Endothelial cell of umbilical vein (primary cell): ENCODE data around the gene LAMC3. TPM values are rescaled to one million over a fixed set of nuclear protein-coding genes. Genes with fewer than 3 reads are reported as not detected.

Experiments
- BruUV-seq: library from RNA; stranded (reverse); fragments of 400-500 nt; replicated peaks from 2 replicates; lab custom pipeline; 2021; lab: Mats Ljungman, UMichigan
- CTCF ChIA-PET: fragments of 300-600, 350-600 bp; sonication (Branson Sonifier 250); formaldehyde crosslinking; loops from one replicate; lab custom pipeline; 2021; ENCODE audit warnings: antibody characterized with exemption, inconsistent platforms; lab: Charles Lee
- POLR2A ChIA-PET: fragments of 300-600, 350-600 bp; sonication (Branson Sonifier 250); formaldehyde crosslinking; loops from one replicate; lab custom pipeline; 2021; ENCODE audit warnings: antibody characterized with exemption, inconsistent platforms; lab: Charles Lee
- DNase-seq: peaks from one replicate; pipeline ENCODE4 v3.0.0-alpha.2; 2011; ENCODE audit warnings: low read depth, low spot score
- FAIRE-seq: peaks from 2 replicates; lab custom pipeline; 2011; peaks lifted over from hg19 to GRCh38; lab: Jason Lieb, UNC
- H2AFZ ChIP-seq: 2 replicates; pipeline ENCODE4 v1.6.0; 2012; ENCODE audit warnings: low read depth, low read length, control low read depth, inconsistent platforms
- H3K27ac ChIP-seq: 2 replicates; pipeline ENCODE4 v1.5.1; 2011; ENCODE audit warnings: low read depth, mild to moderate bottlenecking, control low read depth, low read length, moderate library complexity; ENCODE audit not compliant: insufficient read depth
- H3K27me3 ChIP-seq, 2 experiments: 2 replicates each; pipeline versions ENCODE4 v1.6.0 to v1.6.1; 2011; ENCODE audit warnings: low read length in 2 of 2, mixed read lengths in 1 of 2; ENCODE audit not compliant: control insufficient read depth in 2 of 2, insufficient read depth in 2 of 2
- H3K36me3 ChIP-seq, 2 experiments: 2 replicates in 1 of 2; 3 replicates in 1 of 2; pipeline ENCODE4 v1.5.1; 2011; ENCODE audit warnings: low read length in 2 of 2, mild to moderate bottlenecking in 1 of 2, moderate library complexity in 1 of 2; ENCODE audit not compliant: control insufficient read depth in 2 of 2, insufficient read depth in 2 of 2; ENCODE audit errors: extremely low read depth in 1 of 2
- H3K4me1 ChIP-seq: 3 replicates; pipeline ENCODE4 v1.5.1; 2011; ENCODE audit warnings: mild to moderate bottlenecking, low read length; ENCODE audit not compliant: control insufficient read depth, insufficient read depth; ENCODE audit errors: extremely low read depth
- H3K4me2 ChIP-seq: 2 replicates; pipeline ENCODE4 v1.6.1; 2011; ENCODE audit warnings: low read length, control low read depth, mixed read lengths; ENCODE audit not compliant: insufficient read depth
- H3K4me3 ChIP-seq, 3 experiments: fragments of 200-600 bp in 1 of 3; sonication (generic), shearing (Covaris generic) in 1 of 3; replicated peaks in 1 of 3; 2 replicates each; pipeline ENCODE4 v1.5.1; 2011 to 2016; ENCODE audit warnings: control low read depth in 3 of 3, low read length in 3 of 3, mild to moderate bottlenecking in 2 of 3, inconsistent platforms in 1 of 3, low read depth in 1 of 3, moderate library complexity in 1 of 3; ENCODE audit not compliant: insufficient read depth in 1 of 3
- H3K79me2 ChIP-seq: 2 replicates; pipeline ENCODE4 v1.6.0; 2012; ENCODE audit warnings: low read length, inconsistent platforms; ENCODE audit not compliant: control insufficient read depth, insufficient read depth
- H3K9ac ChIP-seq: replicated peaks from 2 replicates; pipeline ENCODE3; 2011; ENCODE audit warnings: low read length, control low read depth; ENCODE audit not compliant: insufficient read depth; ENCODE audit errors: extremely low read depth
- H3K9me1 ChIP-seq: replicated peaks from 3 replicates; pipeline ENCODE4 v1.6.0; 2011; ENCODE audit warnings: mild to moderate bottlenecking, low read length; ENCODE audit not compliant: control insufficient read depth, insufficient read depth; ENCODE audit errors: extremely low read depth
- H3K9me3 ChIP-seq: replicated peaks from 2 replicates; pipeline ENCODE4 v1.5.1; 2012; ENCODE audit warnings: low read length, inconsistent platforms; ENCODE audit not compliant: control insufficient read depth, insufficient read depth
- H4K20me1 ChIP-seq: replicated peaks from 2 replicates; pipeline ENCODE3; 2011; ENCODE audit warnings: mild to moderate bottlenecking, low read length; ENCODE audit not compliant: control insufficient read depth, insufficient read depth; ENCODE audit errors: extremely low read depth
- CTCF ChIP-seq, 2 donors: IDR thresholded peaks; 1 replicate in 1 of 2; 2 replicates in 1 of 2; pipeline ENCODE4 v1.5.1; 2011; ENCODE audit warnings: low read length in 2 of 2, mild to moderate bottlenecking in 2 of 2, moderate library complexity in 2 of 2, control low read depth in 1 of 2, inconsistent platforms in 1 of 2, low read depth in 1 of 2; ENCODE audit not compliant: insufficient read depth in 1 of 2; ENCODE audit errors: extremely low read depth in 1 of 2
- EZH2 ChIP-seq: IDR thresholded peaks from 2 replicates; pipeline ENCODE4 v1.6.1; 2012; ENCODE audit warnings: borderline replicate concordance, low read depth, mild to moderate bottlenecking, moderate library complexity, low read length, inconsistent platforms; ENCODE audit not compliant: severe bottlenecking
- FOS ChIP-seq: IDR thresholded peaks from 2 replicates; pipeline ENCODE4 v1.6.1; 2011; ENCODE audit warnings: mild to moderate bottlenecking, low read length, moderate library complexity, borderline replicate concordance; ENCODE audit not compliant: insufficient read depth
- GATA2 ChIP-seq: IDR thresholded peaks from 2 replicates; pipeline ENCODE4 v1.7.0; 2011; ENCODE audit warnings: low read depth, mild to moderate bottlenecking, moderate library complexity, mixed read lengths, low read length; ENCODE audit not compliant: insufficient read length, insufficient read depth
- JUN ChIP-seq: IDR thresholded peaks from 2 replicates; pipeline ENCODE4 v1.6.1; 2011; ENCODE audit warnings: borderline replicate concordance, low read depth; ENCODE audit not compliant: insufficient read length, insufficient read depth
- MAX ChIP-seq: IDR thresholded peaks from 2 replicates; pipeline ENCODE4 v1.6.1; 2011; ENCODE audit not compliant: insufficient read depth, insufficient read length
- MYC ChIP-seq: IDR thresholded peaks from one replicate; pipeline ENCODE4 v1.6.1; 2011; ENCODE audit warnings: mild to moderate bottlenecking, low read depth, low read length
- POLR2A ChIP-seq: IDR thresholded peaks from 2 replicates; pipeline ENCODE4 v1.6.1; 2012; ENCODE audit warnings: low read depth, mild to moderate bottlenecking, control low read depth, low read length
- POLR2AphosphoS5 ChIP-seq: IDR thresholded peaks from 2 replicates; pipeline ENCODE4 v1.6.1; 2012; ENCODE audit warnings: low read depth, mild to moderate bottlenecking, control low read depth, low read length, moderate library complexity; ENCODE audit not compliant: insufficient read depth
- dilution Hi-C: fragments of 300-500 bp; cut with MboI; formaldehyde crosslinking; loops from one replicate; pipeline ENCODE4 v1.15.0; 2019; ENCODE audit warnings: low sequenced_read_pairs; ENCODE audit not compliant: extremely low pct_ligation_motif_present
- intact Hi-C: fragments of 100-400 bp; cut with micrococcal nuclease; formaldehyde crosslinking; loops from one replicate; pipeline ENCODE4 v1.10.0; 2022
- polyA plus RNA-seq, 4 experiments: library from polyadenylated mRNA; depleted of rRNA in 3 of 4; stranded (reverse) in 3 of 4; unstranded in 1 of 4; fragments of >200 nt; gene quantifications; 2 replicates each; pipeline versions ENCODE4 v1.2.1 to v1.2.3, GENCODE V29; 2011 to 2012; ENCODE audit warnings: missing spikeins in 1 of 4
- total RNA-seq: library from RNA; stranded (reverse); gene quantifications from 2 replicates; pipeline ENCODE4 v1.2.3, GENCODE V29; 2021

Gene LAMC3
- total and polyA plus RNA-seq, 2 donors (not counting 3 experiments of a cell fraction or from before 2014, with no cell fraction given): 0.18 to 0.38 TPM

- POLR2A ChIA-PET: no interaction called here
- dilution Hi-C loops: no loop called here
- intact Hi-C loops: no loop called here
- H3K4me2 ChIP-seq: no peak overlapping the region
- H3K36me3 ChIP-seq: no peaks in the 10 kb centered on the region
- no peak for TF ChIP-seq JUN
- TF ChIP-seq CTCF (IDR thresholded peaks at IDR 0.05; ENCODE audit: extremely low read depth in 1 of 2, insufficient read depth in 1 of 2, low read depth in 1 of 2, low read length in 2 of 2): no peak
- TF ChIP-seq MYC: no peak
- TF ChIP-seq FOS: no peak
- no peak for TF ChIP-seq MAX
- TF ChIP-seq POLR2AphosphoS5: no peak
- TF ChIP-seq EZH2: no peak
- no peak for TF ChIP-seq POLR2A
- no peak for TF ChIP-seq GATA2
- CTCF ChIA-PET: no interaction called here
- H2AFZ ChIP-seq: no peak overlapping the region
- peaks cover 0 to 6% of the 10 kb centered on the region in 2 experiments for H3K27me3 ChIP-seq
- no peak overlapping the region for H3K9ac ChIP-seq
- no peaks in the 10 kb centered on the region for H3K4me1 ChIP-seq
- DNase-seq (no peak), FAIRE-seq (no peak)
- H3K79me2 ChIP-seq: no peaks in the 10 kb centered on the region
- H3K9me3 ChIP-seq: no peaks in the 10 kb centered on the region
- no TSS peak for BruUV-seq
- H3K27ac ChIP-seq: no peak overlapping the region
- H3K9me1 ChIP-seq: no peaks in the 10 kb centered on the region
- no peak overlapping the region for H3K4me3 ChIP-seq
- no peaks in the 10 kb centered on the region for H4K20me1 ChIP-seq
Measured at GRCh38 chr9:130970052-130970451, 38.9 kb upstream of the LAMC3 start.
